GM12878 (cell line): ENCODE results near the gene POGZ. TPM values are rescaled to one million over a fixed set of nuclear protein-coding genes. Genes with fewer than 3 reads are reported as not detected.

ENCODE experiments used
- BCL3 ChIP-seq: IDR thresholded peaks from 2 replicates; pipeline ENCODE4 v1.6.1; 2011; ENCODE audit warnings: borderline replicate concordance, low read depth, mild to moderate bottlenecking, moderate library complexity, low read length; ENCODE audit not compliant: insufficient read depth, poor library complexity, severe bottlenecking
- CHD1 ChIP-seq: IDR thresholded peaks from 2 replicates; pipeline ENCODE4 v1.6.1; 2012; ENCODE audit warnings: low read depth, low read length, improper control_type of control experiment
- CHD2 ChIP-seq: IDR thresholded peaks from 2 replicates; pipeline ENCODE4 v1.6.1; 2011; ENCODE audit warnings: low read depth, low read length, improper control_type of control experiment, borderline replicate concordance
- CREB1 ChIP-seq: IDR thresholded peaks from 2 replicates; pipeline ENCODE4 v1.6.1; 2012; ENCODE audit warnings: low read depth, mild to moderate bottlenecking, inconsistent platforms
- CTCF ChIP-seq, 3 experiments: IDR thresholded peaks in 2 of 3; conservative IDR thresholded peaks in 1 of 3; 2 replicates each; pipeline ENCODE4 v1.5.1; 2011; ENCODE audit warnings: low read depth in 3 of 3, low read length in 3 of 3, mild to moderate bottlenecking in 3 of 3, control low read depth in 2 of 3, moderate library complexity in 2 of 3, inconsistent platforms in 1 of 3, mixed read lengths in 1 of 3; ENCODE audit not compliant: control insufficient read depth in 2 of 3, insufficient read depth in 1 of 3; ENCODE audit errors: extremely low read depth in 1 of 3
- CUX1 ChIP-seq: IDR thresholded peaks from 2 replicates; pipeline ENCODE4 v1.6.1; 2012; ENCODE audit warnings: improper control_type of control experiment, low read depth, low read length; ENCODE audit not compliant: insufficient replicate concordance
- EP300 ChIP-seq, 2 experiments: fragments of 150-350 bp in 1 of 2; IDR thresholded peaks; 2 replicates each; pipeline ENCODE4 v1.6.1; 2011 to 2012; ENCODE audit warnings: low read depth in 2 of 2, low read length in 2 of 2, borderline replicate concordance in 1 of 2, improper control_type of control experiment in 1 of 2, inconsistent platforms in 1 of 2; ENCODE audit not compliant: control insufficient read depth in 1 of 2
- MYB ChIP-seq: fragments of 150-350 bp; IDR thresholded peaks from 2 replicates; pipeline ENCODE4 v1.6.1; 2014; ENCODE audit warnings: mild to moderate bottlenecking, low read depth, low read length, borderline replicate concordance
- NR2C1 ChIP-seq: fragments of 450-650 bp; IDR thresholded peaks from 2 replicates; pipeline ENCODE4 v1.6.1; 2017; ENCODE audit warnings: antibody characterized with exemption, mild to moderate bottlenecking, moderate library complexity
- PAX5 ChIP-seq: IDR thresholded peaks from 2 replicates; pipeline ENCODE4 v1.6.1; 2011; ENCODE audit warnings: low read depth, low read length, borderline replicate concordance
- RAD21 ChIP-seq: IDR thresholded peaks from 2 replicates; pipeline ENCODE4 v1.6.1; 2011; ENCODE audit warnings: mild to moderate bottlenecking, low read depth, low read length, moderate library complexity; ENCODE audit not compliant: insufficient read depth
- SMAD1 ChIP-seq: fragments of 450-650 bp; IDR thresholded peaks from 2 replicates; pipeline ENCODE4 v1.6.1; 2018; ENCODE audit warnings: mild to moderate bottlenecking, low read depth; ENCODE audit not compliant: partially characterized antibody
- polyA plus RNA-seq, 11 experiments: library from polyadenylated mRNA; depleted of rRNA in 4 of 11; unstranded in 6 of 11; stranded (reverse) in 5 of 11; fragments of >200 nt; fragmentation: Nextera tagmentation in 4 of 11; fragmentation: Illumina TruSeq in 1 of 11; extraction: Ambion mirVana in 4 of 11; extraction: Trizol in 1 of 11; gene quantifications; 1 replicate in 1 of 11; 2 replicates in 10 of 11; pipeline versions ENCODE4 v1.2.1 to v1.2.3, GENCODE V29; 2011 to 2016; ENCODE audit warnings: inconsistent platforms in 2 of 11, missing spikeins in 2 of 11, low read depth in 1 of 11
- total RNA-seq, 4 experiments: library from RNA; depleted of rRNA in 3 of 4; stranded (reverse); fragments of >200 nt in 3 of 4; fragmentation: Illumina TruSeq in 1 of 4; extraction: Trizol in 1 of 4; gene quantifications; 2 replicates each; pipeline versions ENCODE4 v1.2.1 to v1.2.3, GENCODE V29; 2013 to 2021

Gene POGZ
- total and polyA plus RNA-seq, 10 of the 15 experiments (the other 5 are each of a cell fraction or from before 2014, with no cell fraction given) = 11.3 to 80.6 (median 35.8) TPM

GRCh38 chr1:151479462-151479861, 20.2 kb upstream of the POGZ start (continued):
- TF ChIP-seq BCL3 (no peak), CHD1 (no peak), RAD21 (no peak), CHD2 (no peak), CUX1 (no peak), PAX5 (no peak), CREB1 (no peak), SMAD1 (no peak), EP300 (IDR thresholded peaks at IDR 0.05; ENCODE audit: borderline replicate concordance in 1 of 2, control insufficient read depth in 1 of 2, low read depth in 2 of 2, low read length in 2 of 2) (no peak), CTCF (IDR thresholded peaks at IDR 0.05 in 2 of 3, conservative IDR thresholded peaks at IDR 0.05 in 1 of 3; ENCODE audit: control insufficient read depth in 2 of 3, extremely low read depth in 1 of 3, insufficient read depth in 1 of 3, low read depth in 3 of 3, low read length in 3 of 3) (no peak), NR2C1 (no peak), MYB (no peak)
- TF ChIP-seq, all 136 proteins: peak for 0
